CD4-positive, alpha-beta T cell treated with Interleukin-4 for 4 hours (primary cell): Measurements from ENCODE around the gene VRK2.
"Not testable (repeated sequence)": the region's sequence is repeated elsewhere in the genome, so short reads cannot be mapped to it uniquely, and the experiment has no call there.

Source experiments
- DNase-seq: peaks from one replicate; pipeline ENCODE4 v3.0.0-alpha.2; 2020

The VRK2 gene

DNA sequence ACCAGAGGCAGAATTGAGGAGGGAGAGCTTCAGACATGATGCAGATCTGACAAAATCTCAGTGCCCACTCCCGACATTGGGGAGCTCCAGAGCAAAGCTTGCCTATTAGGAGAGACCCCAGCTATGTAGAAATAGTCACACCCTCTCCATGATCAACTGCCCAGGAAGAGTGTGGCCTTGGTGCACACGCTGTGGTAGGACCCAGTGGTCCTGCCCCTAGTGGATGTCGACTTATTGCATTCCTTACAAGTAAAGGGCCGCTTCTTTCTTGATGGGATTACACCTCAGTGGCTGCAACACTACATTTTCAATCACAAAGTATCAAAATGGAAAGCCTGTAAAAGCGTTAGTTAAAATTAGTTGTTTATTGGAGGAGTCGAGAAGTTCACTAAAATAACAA lies 64.2 kb downstream of the VRK2 start:
- DNase-seq = no peak

- not testable (repeated sequence) for DNase-seq
Measured at GRCh38 chr2:58113563-58113962, 67.0 kb downstream of the VRK2 start.

DNA sequence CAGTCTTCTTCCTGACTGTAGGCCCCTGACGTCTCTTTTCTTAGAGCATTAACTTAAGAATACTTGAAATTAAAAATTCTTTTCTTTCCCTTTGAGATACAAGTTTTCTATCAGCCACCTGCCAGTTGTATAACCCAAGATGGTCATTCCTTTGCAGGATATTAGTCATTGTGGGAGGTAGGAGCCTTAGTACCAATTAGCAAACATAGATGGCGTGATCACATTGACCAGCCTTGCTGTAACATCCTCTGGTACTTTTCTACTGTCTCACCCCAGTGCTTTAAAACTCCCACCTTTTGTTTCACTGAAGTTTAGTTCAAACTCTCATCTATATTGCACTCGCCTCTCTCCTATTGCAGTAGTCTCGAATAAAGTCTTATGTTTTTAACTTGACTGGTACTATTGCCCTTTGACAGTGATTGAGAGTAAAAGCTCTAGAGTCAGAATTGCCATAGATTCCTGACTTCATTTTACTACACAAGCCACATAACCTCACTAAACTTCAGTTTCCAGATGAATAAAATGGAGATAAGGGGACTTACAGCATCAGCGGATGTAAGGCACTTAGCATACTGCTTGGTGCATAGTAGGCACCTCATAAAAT lies 74.1 kb downstream of the VRK2 start:
- DNase-seq = no peak

DNA sequence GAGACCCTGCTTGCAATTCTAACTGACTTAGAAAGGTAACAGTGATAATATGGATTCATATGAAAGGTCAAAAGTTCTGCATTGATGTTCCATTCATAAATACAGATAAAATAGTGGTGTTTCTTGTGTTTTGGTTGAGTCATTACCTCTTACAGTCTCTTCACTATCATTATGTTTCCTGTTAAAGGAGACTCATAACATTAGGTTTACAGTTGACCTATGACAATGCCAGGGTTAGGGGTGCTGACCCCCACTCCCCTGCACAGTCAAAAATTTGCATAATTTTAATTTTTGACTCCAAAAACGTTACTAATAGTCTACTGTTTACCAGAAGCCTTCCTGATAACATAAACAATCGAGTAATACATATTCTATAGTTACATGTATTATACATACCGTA lies 75.4 kb downstream of the VRK2 start:
- no peak for DNase-seq

GRCh38 chr2:58122540-58122939 lies 75.9 kb downstream of the VRK2 start:
- no peak for DNase-seq

GRCh38 chr2:58127111-58127510 lies 80.5 kb downstream of the VRK2 start:
- DNase-seq = no peak

- no peak for DNase-seq
Measured at GRCh38 chr2:58130238-58130637, 83.6 kb downstream of the VRK2 start.

DNA sequence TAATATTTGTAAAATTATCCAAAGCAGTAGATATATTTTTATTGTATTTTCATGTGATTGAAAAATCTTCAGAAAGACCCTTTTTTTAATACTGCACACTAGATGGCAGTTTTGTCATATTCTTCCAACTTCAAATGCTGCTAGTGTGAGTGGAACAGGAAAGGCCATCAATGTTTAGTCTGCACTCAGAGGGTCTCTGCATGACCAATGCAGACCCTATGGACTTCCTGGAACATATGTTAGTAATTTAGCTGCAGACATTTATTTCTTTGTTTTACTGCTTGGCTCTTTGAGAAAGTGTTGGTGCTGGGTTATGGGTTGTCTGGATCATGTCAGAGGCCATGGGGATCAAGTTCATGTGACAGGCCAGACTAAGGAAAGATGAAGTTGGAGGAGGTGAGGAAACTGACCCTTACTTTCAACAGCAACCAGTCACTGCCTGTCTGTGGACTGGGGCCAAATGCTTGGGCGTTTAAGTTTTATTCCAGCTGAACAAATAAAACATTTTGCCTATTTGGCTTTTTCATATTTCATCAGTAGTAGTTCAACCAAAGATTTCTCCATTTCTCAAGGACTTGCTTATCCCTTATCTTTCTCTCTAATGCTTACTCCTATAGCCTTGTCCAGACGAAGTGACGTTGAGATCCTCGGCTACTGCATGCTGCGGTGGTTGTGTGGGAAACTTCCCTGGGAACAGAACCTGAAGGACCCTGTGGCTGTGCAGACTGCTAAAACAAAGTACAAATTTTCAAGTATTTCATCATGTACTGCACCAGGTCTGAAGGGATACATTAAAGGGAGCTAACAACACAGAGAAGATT lies 84.8 kb downstream of the VRK2 start:
- no peak for DNase-seq

GRCh38 chr2:58133395-58133794 lies 86.8 kb downstream of the VRK2 start:
- DNase-seq = no peak

DNA sequence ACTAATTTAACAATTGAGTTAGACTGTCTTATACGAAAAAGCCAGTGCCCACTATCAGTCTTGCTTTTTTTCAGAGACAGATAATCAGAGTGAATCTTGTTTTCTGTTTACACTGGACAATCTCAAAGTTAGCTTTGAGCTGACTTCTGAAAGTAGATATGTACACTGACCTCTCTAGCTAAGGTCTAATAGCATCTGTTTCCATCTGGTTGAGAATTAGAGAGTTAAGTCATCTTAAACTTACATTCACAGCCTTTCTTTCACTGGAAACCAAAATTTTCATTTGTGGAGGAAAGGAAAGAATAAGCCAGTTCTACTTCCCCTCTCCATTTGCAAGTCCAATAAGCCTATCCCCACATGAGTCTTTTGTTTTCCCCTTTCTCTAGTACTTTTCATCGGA lies 89.3 kb downstream of the VRK2 start:
- DNase-seq = no peak

GRCh38 chr2:58137221-58137620 lies 90.6 kb downstream of the VRK2 start:
- DNase-seq = no peak

DNA sequence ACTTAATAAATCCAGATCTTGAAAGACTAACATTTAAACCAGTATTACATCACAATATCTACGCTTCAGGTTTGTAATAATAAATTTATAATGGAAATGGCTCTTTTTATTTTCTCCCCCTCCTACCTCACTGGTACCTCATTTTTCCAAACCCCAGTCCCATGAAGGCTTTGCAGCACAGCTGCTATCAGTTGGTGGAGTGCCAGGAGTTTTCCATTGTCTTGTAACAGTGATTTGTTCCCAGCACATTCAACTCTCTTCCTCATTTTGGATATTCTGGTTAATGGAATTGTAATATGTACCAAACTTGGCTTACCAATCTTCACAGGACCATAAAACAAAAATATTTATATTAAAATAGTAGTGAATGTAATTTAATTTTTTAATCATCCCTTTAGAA lies 91.2 kb downstream of the VRK2 start:
- DNase-seq = no peak

DNA sequence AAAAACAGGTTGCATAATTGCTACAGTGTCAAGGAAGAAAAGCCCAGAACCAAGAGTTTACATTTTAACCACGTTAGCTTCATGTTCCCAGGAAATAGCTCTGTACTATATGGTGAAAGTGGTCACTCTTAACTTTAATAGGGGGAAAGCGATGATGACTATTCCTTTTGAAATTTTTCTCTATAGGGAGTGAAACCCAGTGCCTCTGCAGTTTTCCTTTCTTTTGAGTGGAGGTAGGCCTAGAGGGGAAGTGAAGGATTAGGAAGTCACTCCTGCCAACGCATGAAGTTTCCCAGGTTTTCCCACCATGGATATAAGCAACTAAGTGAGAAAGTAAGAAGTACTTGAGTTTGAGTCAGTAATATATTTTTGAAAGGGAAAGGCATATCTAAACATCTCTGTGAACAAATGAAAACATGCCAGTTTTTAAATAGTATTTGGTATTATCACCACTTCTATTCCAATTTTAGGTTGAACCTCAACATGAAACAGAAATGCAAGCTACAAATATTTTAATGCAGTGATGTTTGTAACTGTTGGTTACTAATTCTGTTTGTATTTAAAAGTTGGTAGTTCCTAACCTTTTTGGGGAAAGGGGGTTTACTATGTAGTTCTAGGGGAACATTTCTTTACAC lies 91.9 kb downstream of the VRK2 start:
- no peak for DNase-seq

- no peak for DNase-seq
Measured at GRCh38 chr2:58140508-58141072, 94.0 kb downstream of the VRK2 start.

DNA sequence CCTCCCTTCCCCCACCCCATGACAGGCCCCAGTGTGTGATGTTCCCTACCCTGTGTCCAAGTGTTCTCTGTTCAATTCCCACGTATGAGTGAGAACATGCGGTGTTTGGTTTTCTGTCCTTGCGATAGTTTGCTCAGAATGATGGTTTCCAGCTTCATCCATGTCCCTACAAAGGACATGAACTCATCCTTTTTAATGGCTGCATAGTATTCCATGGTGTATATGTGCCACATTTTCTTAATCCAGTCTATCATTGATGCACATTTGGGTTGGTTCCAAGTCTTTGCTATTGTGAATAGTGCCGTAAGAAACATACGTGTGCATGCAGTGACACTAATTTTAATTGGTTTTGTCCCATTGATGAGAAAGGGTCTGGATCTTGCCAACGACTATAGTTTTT lies 99.2 kb downstream of the VRK2 start:
- DNase-seq = not testable (repeated sequence)

DNA sequence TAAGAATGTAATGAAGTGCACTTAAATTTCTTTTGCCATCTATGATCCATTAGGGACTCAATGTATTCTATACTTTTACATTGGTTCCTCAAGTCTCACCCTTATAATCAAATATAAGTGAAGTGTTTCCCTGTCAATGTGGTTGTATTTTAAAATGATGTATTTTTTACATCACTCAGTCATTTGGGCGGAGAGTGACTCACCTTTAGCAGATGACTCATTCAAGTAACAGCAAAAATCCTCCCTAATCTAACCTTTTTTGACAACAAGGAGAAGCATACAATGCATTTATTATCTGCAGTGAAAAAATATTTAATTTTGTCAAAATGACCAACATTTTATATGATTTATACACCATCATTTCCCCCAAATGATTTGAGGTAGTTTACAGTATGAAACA lies 100.1 kb downstream of the VRK2 start:
- DNase-seq = peak; percentile 17

DNA sequence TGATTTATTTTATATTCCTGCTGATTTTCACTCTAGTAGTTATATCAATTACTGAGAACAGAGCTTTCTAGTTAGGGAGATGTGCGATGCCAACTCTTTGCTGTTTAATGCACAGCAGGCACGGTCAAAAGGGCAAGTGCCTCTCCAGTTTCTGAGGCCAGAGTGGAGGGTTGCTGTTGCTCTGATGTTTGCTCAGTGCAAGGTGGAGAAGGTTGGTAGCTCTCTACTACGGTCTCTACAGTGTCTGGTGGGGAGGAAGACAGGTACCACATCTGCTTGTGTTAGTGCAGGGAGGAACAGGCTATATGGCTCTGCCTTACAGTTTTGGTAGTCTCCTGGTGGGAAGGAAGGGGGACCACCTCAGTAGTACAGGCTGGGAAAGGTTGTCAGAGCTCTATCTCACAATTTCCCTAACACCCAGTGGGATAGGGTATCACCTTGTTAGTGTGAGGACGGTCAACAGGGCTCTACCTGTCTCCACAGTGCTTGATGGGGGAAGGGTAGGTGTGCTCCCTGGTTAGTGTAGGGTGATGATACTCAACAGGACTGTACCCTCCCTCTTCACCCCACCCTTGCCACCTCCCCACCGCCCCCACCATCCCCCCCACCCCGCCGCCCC lies 108.7 kb downstream of the VRK2 start:
- DNase-seq = no peak

DNA sequence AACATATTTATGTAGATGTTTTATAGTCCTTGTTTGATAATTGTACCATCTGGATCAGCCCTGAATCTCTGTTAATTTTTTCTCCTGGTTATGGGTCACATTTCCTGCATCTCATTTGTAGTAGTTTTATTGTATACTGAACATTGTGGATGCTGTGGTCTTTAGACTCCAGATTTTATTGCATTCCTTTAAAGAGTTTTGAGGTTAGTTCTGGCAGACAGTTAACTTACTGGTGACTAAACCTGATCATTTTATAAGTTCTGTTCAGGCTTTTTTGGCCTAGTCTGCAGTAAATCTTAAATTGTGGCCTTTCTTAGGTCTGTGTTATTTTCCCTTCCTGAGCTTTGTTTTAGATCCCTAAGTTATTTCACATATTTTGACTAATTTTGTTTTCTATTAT lies 110.2 kb downstream of the VRK2 start:
- DNase-seq = no peak

DNA sequence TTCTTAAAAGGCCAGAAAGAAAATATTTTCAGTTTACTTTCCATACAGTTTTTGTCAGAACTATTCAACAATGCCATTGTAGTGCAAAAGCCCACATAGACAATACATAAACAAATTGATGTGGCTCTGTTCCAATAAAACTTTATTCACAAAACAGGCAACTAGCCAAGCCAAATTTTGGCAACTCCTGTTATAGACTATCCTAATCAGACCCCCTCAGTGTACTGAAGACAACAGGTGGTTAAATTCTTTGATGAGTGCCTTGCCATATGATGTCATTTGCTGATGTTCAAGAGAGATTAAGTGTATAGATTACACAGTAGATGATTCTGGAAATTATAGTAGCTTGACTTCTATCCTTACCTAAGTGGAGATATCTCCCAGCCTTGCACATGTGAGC lies 111.1 kb downstream of the VRK2 start:
- no peak for DNase-seq

DNA sequence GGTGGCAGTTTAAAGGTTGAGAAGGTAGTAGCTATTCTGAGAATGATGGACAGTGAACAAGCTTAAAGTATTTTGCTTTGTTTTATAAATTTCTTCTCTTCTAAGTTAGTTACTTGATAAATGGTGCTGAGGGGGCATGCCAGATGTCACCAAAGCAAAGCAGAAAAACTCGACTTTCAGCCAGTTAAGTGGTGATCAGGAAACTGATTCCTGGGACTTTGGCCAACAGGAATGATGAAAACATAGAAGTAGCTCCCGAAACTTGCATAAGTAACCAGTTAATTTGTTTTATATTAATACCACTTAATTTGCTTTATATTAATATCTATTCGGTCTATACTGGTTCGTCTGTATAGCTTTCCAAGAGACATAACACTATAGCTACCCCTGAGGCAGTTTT lies 111.9 kb downstream of the VRK2 start:
- no peak for DNase-seq

DNA sequence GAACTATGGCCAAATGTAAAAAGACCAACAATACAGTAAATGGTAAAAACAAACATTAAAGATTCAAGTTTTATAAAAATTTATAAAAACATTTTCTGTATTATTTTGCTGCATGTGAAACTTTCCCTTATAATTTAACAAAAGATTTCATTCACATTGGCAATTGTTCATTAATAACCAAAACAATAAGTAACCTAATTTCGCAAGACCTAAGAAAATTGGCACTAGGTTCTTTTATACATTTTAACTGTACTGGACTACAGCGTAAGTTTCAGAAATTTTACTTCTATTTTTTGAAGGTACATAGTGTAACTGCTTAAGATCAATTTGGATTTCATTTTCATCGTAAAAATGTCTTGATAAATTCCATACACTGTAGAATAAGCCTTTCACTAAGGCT lies 117.3 kb downstream of the VRK2 start:
- no peak for DNase-seq

GRCh38 chr2:58168130-58168529 lies 121.5 kb downstream of the VRK2 start:
- not testable (repeated sequence) for DNase-seq

DNA sequence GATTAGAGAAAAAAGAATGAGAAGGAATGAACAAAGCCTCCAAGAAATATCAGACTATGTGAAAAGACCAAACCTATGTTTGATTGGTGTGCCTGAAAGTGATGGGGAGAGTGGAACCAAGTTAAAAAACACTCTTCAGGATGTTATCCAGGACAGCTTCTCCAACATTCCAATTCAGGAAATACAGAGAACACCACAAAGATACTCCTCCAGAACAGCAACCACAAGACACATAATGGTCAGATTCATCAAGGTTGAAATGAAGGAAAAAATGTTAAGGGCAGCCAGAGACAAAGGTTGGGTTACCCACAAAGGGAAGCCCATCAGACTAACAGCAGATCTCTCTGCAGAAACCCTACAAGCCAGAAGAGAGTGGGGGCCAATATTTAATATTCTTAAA lies 123.2 kb downstream of the VRK2 start:
- DNase-seq = not testable (repeated sequence)
